HL-60 (cell line): ENCODE results near the gene RESP18.
A peak's percentile ranks its signal among the peaks of the same experiment; 100 is the strongest.

Source experiments
- DNase-seq, 2 experiments: peaks; one replicate each; pipeline ENCODE4 v3.0.0-alpha.2; 2010 to 2020; ENCODE audit warnings: low read depth in 1 of 2, low spot score in 1 of 2
- H3K27ac ChIP-seq: fragments of 250-450 bp; sonication (Bioruptor Pico); replicated peaks from 2 replicates; pipeline ENCODE4 v1.5.1; 2020; ENCODE audit warnings: mild to moderate bottlenecking, moderate library complexity
- H3K27me3 ChIP-seq: fragments of 250-450 bp; sonication (Bioruptor Pico); 2 replicates; pipeline ENCODE4 v1.5.1; 2021; ENCODE audit warnings: mild to moderate bottlenecking, moderate library complexity; ENCODE audit not compliant: insufficient read depth, poor library complexity, severe bottlenecking
- H3K4me3 ChIP-seq: replicated peaks from 2 replicates; pipeline ENCODE4 v1.5.1; 2011; ENCODE audit warnings: mild to moderate bottlenecking, control low read depth, low read length; ENCODE audit not compliant: insufficient read depth
- GABPA ChIP-seq: IDR thresholded peaks from 2 replicates; pipeline ENCODE4 v1.6.1; 2012; ENCODE audit warnings: low read depth
- POLR2AphosphoS5 ChIP-seq: IDR thresholded peaks from 2 replicates; pipeline ENCODE4 v1.6.1; 2012; ENCODE audit warnings: low read depth
- SPI1 ChIP-seq: IDR thresholded peaks from 2 replicates; pipeline ENCODE4 v1.6.1; 2012; ENCODE audit warnings: low read depth, mild to moderate bottlenecking, borderline replicate concordance
- TF ChIP-seq, protein P1 (sequence below): IDR thresholded peaks from one replicate; pipeline ENCODE4 v1.5.1; 2011; ENCODE audit warnings: low read length, control low read depth, inconsistent platforms; ENCODE audit not compliant: insufficient read depth
- TF ChIP-seq, protein P2 (sequence below): IDR thresholded peaks from 2 replicates; pipeline ENCODE4 v1.6.1; 2012; ENCODE audit warnings: low read depth; ENCODE audit not compliant: insufficient replicate concordance

RESP18 gene

DNA sequence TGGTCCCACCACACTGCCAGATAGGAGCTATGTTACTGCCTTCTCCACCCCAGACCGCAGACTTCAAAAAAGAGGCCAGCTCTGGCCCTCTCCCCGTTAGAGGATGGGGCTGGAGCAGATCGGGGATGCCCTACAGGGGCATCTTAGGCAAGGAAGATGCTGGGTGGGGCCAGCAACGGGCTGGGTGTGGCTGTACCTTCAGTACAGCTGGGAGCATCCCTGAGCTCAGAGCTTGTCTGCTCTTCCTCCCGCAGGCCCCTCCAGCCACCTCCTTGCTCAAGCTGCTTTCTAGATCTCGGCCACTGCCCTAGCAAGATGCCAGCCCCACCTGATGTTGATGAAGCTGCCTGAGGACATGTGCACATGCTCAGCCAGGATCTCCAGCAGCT is 33.2 kb downstream of the RESP18 start:
- Histone ChIP-seq H3K27ac (no peak overlapping the region), H3K4me3 (no peak overlapping the region), H3K27me3 (peaks cover 29% of the 10 kb centered on the region)
- TF ChIP-seq GABPA: no peak
- TF ChIP-seq, protein P1, sequence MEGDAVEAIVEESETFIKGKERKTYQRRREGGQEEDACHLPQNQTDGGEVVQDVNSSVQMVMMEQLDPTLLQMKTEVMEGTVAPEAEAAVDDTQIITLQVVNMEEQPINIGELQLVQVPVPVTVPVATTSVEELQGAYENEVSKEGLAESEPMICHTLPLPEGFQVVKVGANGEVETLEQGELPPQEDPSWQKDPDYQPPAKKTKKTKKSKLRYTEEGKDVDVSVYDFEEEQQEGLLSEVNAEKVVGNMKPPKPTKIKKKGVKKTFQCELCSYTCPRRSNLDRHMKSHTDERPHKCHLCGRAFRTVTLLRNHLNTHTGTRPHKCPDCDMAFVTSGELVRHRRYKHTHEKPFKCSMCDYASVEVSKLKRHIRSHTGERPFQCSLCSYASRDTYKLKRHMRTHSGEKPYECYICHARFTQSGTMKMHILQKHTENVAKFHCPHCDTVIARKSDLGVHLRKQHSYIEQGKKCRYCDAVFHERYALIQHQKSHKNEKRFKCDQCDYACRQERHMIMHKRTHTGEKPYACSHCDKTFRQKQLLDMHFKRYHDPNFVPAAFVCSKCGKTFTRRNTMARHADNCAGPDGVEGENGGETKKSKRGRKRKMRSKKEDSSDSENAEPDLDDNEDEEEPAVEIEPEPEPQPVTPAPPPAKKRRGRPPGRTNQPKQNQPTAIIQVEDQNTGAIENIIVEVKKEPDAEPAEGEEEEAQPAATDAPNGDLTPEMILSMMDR: no peak
- TF ChIP-seq, protein P2, sequence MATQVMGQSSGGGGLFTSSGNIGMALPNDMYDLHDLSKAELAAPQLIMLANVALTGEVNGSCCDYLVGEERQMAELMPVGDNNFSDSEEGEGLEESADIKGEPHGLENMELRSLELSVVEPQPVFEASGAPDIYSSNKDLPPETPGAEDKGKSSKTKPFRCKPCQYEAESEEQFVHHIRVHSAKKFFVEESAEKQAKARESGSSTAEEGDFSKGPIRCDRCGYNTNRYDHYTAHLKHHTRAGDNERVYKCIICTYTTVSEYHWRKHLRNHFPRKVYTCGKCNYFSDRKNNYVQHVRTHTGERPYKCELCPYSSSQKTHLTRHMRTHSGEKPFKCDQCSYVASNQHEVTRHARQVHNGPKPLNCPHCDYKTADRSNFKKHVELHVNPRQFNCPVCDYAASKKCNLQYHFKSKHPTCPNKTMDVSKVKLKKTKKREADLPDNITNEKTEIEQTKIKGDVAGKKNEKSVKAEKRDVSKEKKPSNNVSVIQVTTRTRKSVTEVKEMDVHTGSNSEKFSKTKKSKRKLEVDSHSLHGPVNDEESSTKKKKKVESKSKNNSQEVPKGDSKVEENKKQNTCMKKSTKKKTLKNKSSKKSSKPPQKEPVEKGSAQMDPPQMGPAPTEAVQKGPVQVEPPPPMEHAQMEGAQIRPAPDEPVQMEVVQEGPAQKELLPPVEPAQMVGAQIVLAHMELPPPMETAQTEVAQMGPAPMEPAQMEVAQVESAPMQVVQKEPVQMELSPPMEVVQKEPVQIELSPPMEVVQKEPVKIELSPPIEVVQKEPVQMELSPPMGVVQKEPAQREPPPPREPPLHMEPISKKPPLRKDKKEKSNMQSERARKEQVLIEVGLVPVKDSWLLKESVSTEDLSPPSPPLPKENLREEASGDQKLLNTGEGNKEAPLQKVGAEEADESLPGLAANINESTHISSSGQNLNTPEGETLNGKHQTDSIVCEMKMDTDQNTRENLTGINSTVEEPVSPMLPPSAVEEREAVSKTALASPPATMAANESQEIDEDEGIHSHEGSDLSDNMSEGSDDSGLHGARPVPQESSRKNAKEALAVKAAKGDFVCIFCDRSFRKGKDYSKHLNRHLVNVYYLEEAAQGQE: no peak
- no peak for TF ChIP-seq POLR2AphosphoS5
- no peak for TF ChIP-seq SPI1
- DNase-seq: no peak

DNA sequence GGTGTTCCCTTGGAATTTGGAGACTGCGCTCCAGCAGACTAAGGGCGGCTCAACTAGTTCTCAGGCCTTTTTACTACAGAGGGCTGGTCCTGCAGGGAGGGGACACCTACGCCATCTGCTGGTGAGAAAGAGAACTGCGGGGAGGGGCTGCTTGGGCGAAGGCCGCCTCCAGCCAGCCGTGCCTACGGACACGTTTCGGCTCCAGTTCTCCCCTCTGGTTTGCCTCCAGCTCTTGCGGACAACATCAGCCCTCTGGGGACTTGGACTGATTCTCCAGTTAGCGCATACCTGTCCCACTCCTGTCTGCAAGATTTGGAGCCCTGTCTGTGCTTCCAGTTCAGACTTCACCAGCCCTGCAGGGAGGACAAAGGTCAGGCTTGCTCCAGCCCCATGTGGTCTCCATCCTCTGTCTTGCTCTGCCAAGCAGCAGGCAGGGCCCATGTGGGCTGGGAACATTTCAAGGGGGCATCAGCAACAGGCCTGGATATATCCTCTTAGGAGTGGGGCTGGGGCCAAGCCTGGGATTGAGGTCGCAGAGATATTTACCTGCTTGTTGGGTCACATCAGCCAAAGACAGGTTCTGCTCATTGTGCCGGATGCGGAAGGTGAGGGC is 33.7 kb downstream of the RESP18 start:
- peak; percentile 65 to 82 for DNase-seq
- Histone ChIP-seq H3K27me3 (peaks cover 29% of the 10 kb centered on the region), H3K27ac (no peak overlapping the region), H3K4me3 (no peak overlapping the region)
- TF ChIP-seq POLR2AphosphoS5: no peak
- TF ChIP-seq, protein P2: peak; percentile 13
- no peak for TF ChIP-seq GABPA
- TF ChIP-seq, protein P1: peak; percentile 97

DNA sequence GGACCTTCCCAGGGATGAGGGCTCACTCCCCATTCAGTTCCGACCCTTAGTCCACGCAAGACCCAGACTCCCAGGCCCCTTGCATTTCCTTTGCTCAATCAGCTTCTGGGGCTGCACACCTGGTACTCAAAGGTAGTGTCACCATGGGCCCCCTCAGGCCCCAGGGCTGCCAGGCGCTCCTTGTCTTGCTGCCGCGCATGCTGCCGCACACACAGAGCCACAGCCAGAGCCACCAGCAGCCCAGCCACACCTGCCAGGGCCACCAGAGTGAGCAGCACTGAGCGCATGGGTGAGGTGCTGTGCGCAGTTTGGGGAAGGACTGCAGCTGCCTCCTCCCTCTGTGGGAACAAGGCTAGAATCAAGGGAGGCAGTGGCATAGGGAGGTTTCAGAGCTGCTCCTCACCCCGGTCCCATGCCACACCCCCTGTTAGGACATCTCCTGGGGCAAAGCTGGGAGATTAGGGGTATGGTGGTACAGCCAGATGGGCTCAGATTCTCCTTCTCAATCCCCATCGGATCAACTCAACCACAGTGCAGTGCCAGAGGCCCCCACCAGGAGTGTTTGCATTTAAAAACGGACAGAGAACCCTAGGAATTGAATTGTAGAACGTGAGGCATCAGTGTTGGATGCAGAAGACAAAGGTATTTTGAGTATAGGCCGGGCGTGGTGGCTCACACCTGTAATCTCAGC is 34.6 kb downstream of the RESP18 start:
- no peak for DNase-seq
- Histone ChIP-seq H3K4me3 (no peak overlapping the region), H3K27ac (no peak overlapping the region), H3K27me3 (peaks cover 29% of the 10 kb centered on the region)
- TF ChIP-seq, protein P2: no peak
- no peak for TF ChIP-seq GABPA
- TF ChIP-seq, protein P1: no peak
- TF ChIP-seq SPI1: no peak
- TF ChIP-seq POLR2AphosphoS5: no peak
